ENCODE data around the gene ATOH8. TPM values are rescaled to one million over a fixed set of nuclear protein-coding genes. Genes with fewer than 3 reads are reported as not detected.
"Not testable (repeated sequence)": the region's sequence is repeated elsewhere in the genome, so short reads cannot be mapped to it uniquely, and the experiment has no call there.

Gene ATOH8
- total RNA-seq, 3 donors from 2014 or later = 20.8 to 167 (median 46.2) TPM

DNA sequence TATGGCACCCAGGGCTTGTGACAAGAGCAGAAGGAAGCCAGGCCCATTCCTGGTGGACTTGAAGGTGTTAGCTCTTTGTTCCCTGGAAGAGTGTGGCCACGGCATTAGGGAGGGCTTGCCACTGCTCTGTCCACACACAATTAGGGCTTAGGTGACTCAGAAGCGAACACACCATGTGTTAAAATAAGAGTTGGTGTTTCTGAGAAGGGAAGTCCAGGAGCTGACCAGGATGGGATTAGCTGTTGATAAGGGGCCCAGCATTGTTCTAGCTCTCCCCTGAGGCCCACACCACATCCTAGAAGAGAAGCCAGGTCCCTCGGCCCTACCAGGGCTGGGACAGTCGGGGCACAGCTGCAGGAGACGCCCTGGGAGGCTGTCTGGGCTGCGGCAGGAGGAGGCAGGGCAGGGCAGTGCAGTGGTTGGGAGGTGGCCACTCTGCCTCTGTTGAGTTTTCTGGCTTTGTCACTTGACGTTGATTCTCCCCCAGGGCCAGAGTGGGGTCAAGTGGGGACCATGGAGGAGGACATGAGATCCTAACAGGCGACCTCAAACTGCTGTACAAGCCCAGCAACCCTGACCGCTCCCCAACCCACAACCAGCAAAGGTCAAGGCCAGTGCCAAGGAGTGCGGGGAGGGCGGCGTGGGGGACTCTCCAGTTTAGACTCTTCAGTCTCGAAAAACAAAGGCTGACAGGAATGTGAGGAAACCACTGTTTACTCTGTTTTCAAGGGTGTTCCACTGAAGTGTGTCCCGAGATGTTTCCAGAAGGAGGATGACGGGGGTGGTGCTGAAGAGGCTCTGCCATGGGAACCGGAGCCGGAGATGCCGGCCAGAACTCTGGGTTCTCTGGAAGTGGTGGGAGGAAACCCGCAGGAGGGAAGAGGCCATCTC is 42.9 kb upstream of the ATOH8 start:
- TF ChIP-seq, protein P1, sequence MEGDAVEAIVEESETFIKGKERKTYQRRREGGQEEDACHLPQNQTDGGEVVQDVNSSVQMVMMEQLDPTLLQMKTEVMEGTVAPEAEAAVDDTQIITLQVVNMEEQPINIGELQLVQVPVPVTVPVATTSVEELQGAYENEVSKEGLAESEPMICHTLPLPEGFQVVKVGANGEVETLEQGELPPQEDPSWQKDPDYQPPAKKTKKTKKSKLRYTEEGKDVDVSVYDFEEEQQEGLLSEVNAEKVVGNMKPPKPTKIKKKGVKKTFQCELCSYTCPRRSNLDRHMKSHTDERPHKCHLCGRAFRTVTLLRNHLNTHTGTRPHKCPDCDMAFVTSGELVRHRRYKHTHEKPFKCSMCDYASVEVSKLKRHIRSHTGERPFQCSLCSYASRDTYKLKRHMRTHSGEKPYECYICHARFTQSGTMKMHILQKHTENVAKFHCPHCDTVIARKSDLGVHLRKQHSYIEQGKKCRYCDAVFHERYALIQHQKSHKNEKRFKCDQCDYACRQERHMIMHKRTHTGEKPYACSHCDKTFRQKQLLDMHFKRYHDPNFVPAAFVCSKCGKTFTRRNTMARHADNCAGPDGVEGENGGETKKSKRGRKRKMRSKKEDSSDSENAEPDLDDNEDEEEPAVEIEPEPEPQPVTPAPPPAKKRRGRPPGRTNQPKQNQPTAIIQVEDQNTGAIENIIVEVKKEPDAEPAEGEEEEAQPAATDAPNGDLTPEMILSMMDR (IDR thresholded peaks at IDR 0.05) = no peak
- TF ChIP-seq POLR2AphosphoS5 (IDR thresholded peaks at IDR 0.05) = peak in 2 of 3 donors; percentile 20 to 37
- no peak for TF ChIP-seq POLR2A (IDR thresholded peaks at IDR 0.05)
- H3K36me3 ChIP-seq = no peaks in the 10 kb centered on the region
- no peaks in the 10 kb centered on the region for H3K9me3 ChIP-seq
- peak overlapping the region; percentile 66 to 83 for H3K27ac ChIP-seq
- no peak overlapping the region for H3K4me3 ChIP-seq
- no peak for DNase-seq (ENCODE audit: low spot score in 2 of 2)
- intact Hi-C loops (cut with DNase I; ENCODE audit: low total_unique reads) = no loop called here
- H3K4me1 ChIP-seq = no peaks in the 10 kb centered on the region
- no peaks in the 10 kb centered on the region for H3K27me3 ChIP-seq

DNA sequence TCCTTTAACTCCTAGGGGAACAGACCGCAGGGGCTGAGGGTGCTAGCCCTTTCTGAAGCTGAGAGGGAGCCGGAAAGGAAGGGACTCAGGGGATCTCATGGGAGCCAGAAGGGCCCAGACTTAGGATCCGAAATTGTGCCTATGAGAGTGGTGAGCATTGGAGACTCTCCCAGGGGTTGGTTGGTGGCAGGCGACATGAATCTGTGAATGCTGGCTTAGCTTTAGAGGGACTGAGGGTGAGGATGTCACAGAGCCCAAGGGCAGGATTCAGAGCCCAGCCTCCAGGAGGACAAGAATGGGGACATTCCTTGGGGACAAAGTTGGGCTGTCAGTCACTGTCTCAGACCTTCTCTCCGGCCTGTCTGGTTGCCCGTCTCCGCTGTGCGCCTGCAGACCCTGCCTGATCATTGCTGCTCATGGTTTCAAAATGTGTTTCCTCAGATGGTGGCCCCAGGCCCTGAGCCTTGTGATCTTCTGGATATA is 42.2 kb upstream of the ATOH8 start:
- Histone ChIP-seq H3K27me3 (no peaks in the 10 kb centered on the region), H3K4me3 (no peak overlapping the region), H3K27ac (peak overlapping the region; percentile 66 to 83), H3K4me1 (no peaks in the 10 kb centered on the region), H3K9me3 (no peaks in the 10 kb centered on the region), H3K36me3 (no peaks in the 10 kb centered on the region)
- TF ChIP-seq POLR2AphosphoS5 (IDR thresholded peaks at IDR 0.05) (no peak), POLR2A (IDR thresholded peaks at IDR 0.05) (no peak)
- TF ChIP-seq, protein P1 (IDR thresholded peaks at IDR 0.05) = no peak
- intact Hi-C loops (cut with DNase I; ENCODE audit: low total_unique reads) = no loop called here
- DNase-seq (ENCODE audit: low spot score in 2 of 2) = no peak

- H3K4me3 ChIP-seq = no peak overlapping the region
- no peaks in the 10 kb centered on the region for H3K4me1 ChIP-seq
These were observed 41.5 kb upstream of the ATOH8 start for GRCh38 chr2:85712336-85712735.

GRCh38 chr2:85712849-85713612 is 40.8 kb upstream of the ATOH8 start:
- H3K27me3 ChIP-seq = no peaks in the 10 kb centered on the region
- peak overlapping the region; percentile 33 to 83 for H3K27ac ChIP-seq
- intact Hi-C loops (cut with DNase I; ENCODE audit: low total_unique reads) = no loop called here
- TF ChIP-seq POLR2A (IDR thresholded peaks at IDR 0.05) = no peak
- TF ChIP-seq POLR2AphosphoS5 (IDR thresholded peaks at IDR 0.05) = peak in 1 of 3 donors; percentile 22
- H3K36me3 ChIP-seq = no peaks in the 10 kb centered on the region
- H3K4me1 ChIP-seq = no peaks in the 10 kb centered on the region
- no peak for DNase-seq (ENCODE audit: low spot score in 2 of 2)
- no peaks in the 10 kb centered on the region for H3K9me3 ChIP-seq
- H3K4me3 ChIP-seq = no peak overlapping the region

More at GRCh38 chr2:85712336-85712735, 41.5 kb upstream of the ATOH8 start:
- Histone ChIP-seq H3K27ac (peak overlapping the region; percentile 33 to 83), H3K27me3 (no peaks in the 10 kb centered on the region), H3K36me3 (no peaks in the 10 kb centered on the region), H3K9me3 (no peaks in the 10 kb centered on the region)
- intact Hi-C loops (cut with DNase I; ENCODE audit: low total_unique reads) = no loop called here
- TF ChIP-seq POLR2AphosphoS5 (IDR thresholded peaks at IDR 0.05) (no peak), POLR2A (IDR thresholded peaks at IDR 0.05) (no peak)
- TF ChIP-seq, protein P1 (IDR thresholded peaks at IDR 0.05) = no peak
- no peak for DNase-seq (ENCODE audit: low spot score in 2 of 2)

DNA sequence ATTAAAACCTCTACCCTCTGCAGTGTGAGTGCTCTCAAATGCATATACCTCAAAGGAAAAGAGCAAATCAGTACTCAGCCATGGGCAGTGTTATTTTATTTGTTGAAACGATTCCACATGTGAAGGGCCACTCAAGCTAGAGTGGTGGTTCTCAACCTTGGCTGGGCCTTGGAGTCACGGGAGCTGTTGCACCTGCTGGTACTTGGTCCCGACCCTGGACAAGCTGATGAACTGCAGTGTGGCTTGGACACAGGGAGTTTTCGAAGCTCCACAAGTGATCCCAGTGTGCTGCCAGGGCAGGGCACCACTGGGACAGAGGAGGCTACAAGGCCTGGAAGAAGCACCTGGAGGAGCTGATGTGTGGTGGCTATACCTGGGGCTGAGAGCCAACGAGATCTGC is 40.0 kb upstream of the ATOH8 start:
- no peak for DNase-seq (ENCODE audit: low spot score in 2 of 2)
- Histone ChIP-seq H3K4me1 (no peaks in the 10 kb centered on the region), H3K9me3 (no peaks in the 10 kb centered on the region), H3K36me3 (no peaks in the 10 kb centered on the region), H3K4me3 (no peak overlapping the region), H3K27ac (peak overlapping the region in 1 of 2 donors; percentile 38), H3K27me3 (no peaks in the 10 kb centered on the region)
- intact Hi-C loops (cut with DNase I; ENCODE audit: low total_unique reads) = no loop called here
- TF ChIP-seq, protein P1 (IDR thresholded peaks at IDR 0.05) = no peak

- DNase-seq (ENCODE audit: low spot score in 2 of 2); H3K4me1 ChIP-seq; H3K36me3 ChIP-seq; H3K27me3 ChIP-seq; H3K9me3 ChIP-seq; intact Hi-C loops (cut with DNase I; ENCODE audit: low total_unique reads); H3K4me3 ChIP-seq: not testable (repeated sequence)
- peak overlapping the region in 1 of 2 donors; percentile 38 for H3K27ac ChIP-seq
These were observed 39.4 kb upstream of the ATOH8 start for GRCh38 chr2:85714421-85714820.
